ENCODE results near the gene BLACAT1.
"Not testable (repeated sequence)": the region's sequence is repeated elsewhere in the genome, so short reads cannot be mapped to it uniquely, and the experiment has no call there.

BLACAT1 gene

GRCh38 chr1:205480349-205480985 is 24.6 kb upstream of the BLACAT1 start:
- ATAC-seq = no peak
- TF ChIP-seq ZFP3 (CRISPR knock-in tag; IDR thresholded peaks at IDR 0.05) (no peak), ZC3H10 (CRISPR knock-in tag; IDR thresholded peaks at IDR 0.05) (no peak), PATZ1 (CRISPR knock-in tag; IDR thresholded peaks at IDR 0.05; ENCODE audit: borderline replicate concordance) (no peak), ZNF565 (CRISPR knock-in tag; conservative IDR thresholded peaks at IDR 0.05; ENCODE audit: low read depth) (no peak), TOX (CRISPR knock-in tag; IDR thresholded peaks at IDR 0.05; ENCODE audit: borderline replicate concordance) (no peak), ESRRG (CRISPR knock-in tag; IDR thresholded peaks at IDR 0.05) (no peak), TCF4 (CRISPR knock-in tag; IDR thresholded peaks at IDR 0.05; ENCODE audit: borderline replicate concordance) (no peak), ZNF70 (CRISPR knock-in tag; IDR thresholded peaks at IDR 0.05) (no peak), ZNF8 (CRISPR knock-in tag; IDR thresholded peaks at IDR 0.05) (no peak), SNAI2 (CRISPR knock-in tag; IDR thresholded peaks at IDR 0.05) (no peak), CSDC2 (CRISPR knock-in tag; IDR thresholded peaks at IDR 0.05) (no peak), POU6F1 (CRISPR knock-in tag; IDR thresholded peaks at IDR 0.05; ENCODE audit: borderline replicate concordance, low read depth) (no peak), BACH2 (CRISPR knock-in tag; IDR thresholded peaks at IDR 0.05; ENCODE audit: borderline replicate concordance) (no peak), TSHZ2 (CRISPR knock-in tag; IDR thresholded peaks at IDR 0.05) (no peak), OSR1 (CRISPR knock-in tag; IDR thresholded peaks at IDR 0.05) (no peak)

- not testable (repeated sequence) for ATAC-seq
Observed at GRCh38 chr1:205478985-205479384, 23.1 kb upstream of the BLACAT1 start.

- TF ChIP-seq CREB5 (CRISPR knock-in tag; IDR thresholded peaks at IDR 0.05; ENCODE audit: low read depth) (0 out of 2 replicates have a peak, but pooled peaks have one; percentile 23), TSHZ2 (CRISPR knock-in tag; IDR thresholded peaks at IDR 0.05) (no peak)
- ATAC-seq = peak; percentile 87
Observed at GRCh38 chr1:205477759-205478247, 22.0 kb upstream of the BLACAT1 start.
